HG03097 (cell line): ENCODE results near the gene AIPL1.

Source experiments
- ATAC-seq: cut with Tn5 transposase; IDR thresholded peaks from one replicate; pipeline ENCODE4 v1.9.1; 2021; ENCODE audit not compliant: unreplicated experiment, low FRiP score

The AIPL1 gene

GRCh38 chr17:6377906-6378305 is 57.0 kb downstream of the AIPL1 start:
- ATAC-seq: no peak

- ATAC-seq: no peak
These were observed 58.0 kb downstream of the AIPL1 start for GRCh38 chr17:6376931-6377361.

- ATAC-seq: no peak
These were observed 60.1 kb downstream of the AIPL1 start for GRCh38 chr17:6374761-6375312.

GRCh38 chr17:6374271-6374691 is 60.6 kb downstream of the AIPL1 start:
- no peak for ATAC-seq
